8988T (cell line): ENCODE data around the gene PNPLA3.
A peak's percentile ranks its signal among the peaks of the same experiment; 100 is the strongest.

Source experiments
- DNase-seq: peaks from one replicate; pipeline ENCODE4 v3.0.0; 2011

The PNPLA3 gene

GRCh38 chr22:43923631-43924464 is at the start of gene PNPLA3:
Gene PNPLA3, plus strand, starts transcription at chr22:43923805. Its CDS starts 107 bp downstream, at chr22:43923912.
- DNase-seq = peak; percentile 80

GRCh38 chr22:43876866-43877509 is 46.6 kb upstream of the PNPLA3 start:
- no peak for DNase-seq

- DNase-seq = no peak
Measured at GRCh38 chr22:43878079-43878795, 45.4 kb upstream of the PNPLA3 start.

GRCh38 chr22:43878831-43879550 is 44.6 kb upstream of the PNPLA3 start:
- no peak for DNase-seq

- DNase-seq = no peak
Measured at GRCh38 chr22:43879901-43880540, 43.6 kb upstream of the PNPLA3 start.

GRCh38 chr22:43880541-43880991 is 43.0 kb upstream of the PNPLA3 start:
- DNase-seq = no peak

- DNase-seq = peak; percentile 2
Measured at GRCh38 chr22:43881091-43882061, 42.2 kb upstream of the PNPLA3 start.

GRCh38 chr22:43882122-43882767 is 41.4 kb upstream of the PNPLA3 start:
- DNase-seq = no peak

- peak; percentile 65 for DNase-seq
Measured at GRCh38 chr22:43883012-43883661, 40.5 kb upstream of the PNPLA3 start.

- DNase-seq = no peak
Measured at GRCh38 chr22:43883719-43884415, 39.7 kb upstream of the PNPLA3 start.

GRCh38 chr22:43884600-43885318 is 38.8 kb upstream of the PNPLA3 start:
- peak; percentile 74 for DNase-seq

- DNase-seq = peak; percentile 1
Measured at GRCh38 chr22:43885319-43885671, 38.3 kb upstream of the PNPLA3 start.

- no peak for DNase-seq
Measured at GRCh38 chr22:43885786-43886185, 37.8 kb upstream of the PNPLA3 start.

GRCh38 chr22:43886231-43886630 is 37.4 kb upstream of the PNPLA3 start:
- peak; percentile 5 for DNase-seq

- peak; percentile 8 for DNase-seq
Measured at GRCh38 chr22:43887391-43887790, 36.2 kb upstream of the PNPLA3 start.

GRCh38 chr22:43888740-43889139 is 34.9 kb upstream of the PNPLA3 start:
- peak; percentile 5 for DNase-seq

- peak; percentile 2 for DNase-seq
Measured at GRCh38 chr22:43889201-43889859, 34.3 kb upstream of the PNPLA3 start.

GRCh38 chr22:43889860-43890253 is 33.7 kb upstream of the PNPLA3 start:
- DNase-seq = peak; percentile 74
